ENCODE results near the gene PICK1.

The PICK1 gene

GRCh38 chr22:38056969-38057891 is at the start of gene PICK1:
Gene PICK1, plus strand, starts transcription at chr22:38057404. Its CDS starts 406 bp downstream, at chr22:38057810.
- DNase-seq (ENCODE audit: low read depth in 2 of 2): peak; percentile 57 to 73

- DNase-seq (ENCODE audit: low read depth in 2 of 2): no peak
Measured at GRCh38 chr22:38009000-38009806, 48.0 kb upstream of the PICK1 start.

- no peak for DNase-seq (ENCODE audit: low read depth in 2 of 2)
Measured at GRCh38 chr22:38012604-38013072, 44.6 kb upstream of the PICK1 start.

- no peak for DNase-seq (ENCODE audit: low read depth in 2 of 2)
Measured at GRCh38 chr22:38014083-38014482, 43.1 kb upstream of the PICK1 start.

- DNase-seq (ENCODE audit: low read depth in 2 of 2): no peak
Measured at GRCh38 chr22:38016182-38017151, 40.7 kb upstream of the PICK1 start.

GRCh38 chr22:38017272-38017920 is 39.8 kb upstream of the PICK1 start:
- no peak for DNase-seq (ENCODE audit: low read depth in 2 of 2)

- DNase-seq (ENCODE audit: low read depth in 2 of 2): no peak
Measured at GRCh38 chr22:38017939-38018885, 39.0 kb upstream of the PICK1 start.

GRCh38 chr22:38018938-38019827 is 38.0 kb upstream of the PICK1 start:
- no peak for DNase-seq (ENCODE audit: low read depth in 2 of 2)

- DNase-seq (ENCODE audit: low read depth in 2 of 2): no peak
Measured at GRCh38 chr22:38021206-38021605, 36.0 kb upstream of the PICK1 start.

- no peak for DNase-seq (ENCODE audit: low read depth in 2 of 2)
Measured at GRCh38 chr22:38023045-38023444, 34.2 kb upstream of the PICK1 start.

GRCh38 chr22:38025514-38025913 is 31.7 kb upstream of the PICK1 start:
- no peak for DNase-seq (ENCODE audit: low read depth in 2 of 2)

- no peak for DNase-seq (ENCODE audit: low read depth in 2 of 2)
Measured at GRCh38 chr22:38026130-38027111, 30.8 kb upstream of the PICK1 start.

- no peak for DNase-seq (ENCODE audit: low read depth in 2 of 2)
Measured at GRCh38 chr22:38027487-38027886, 29.7 kb upstream of the PICK1 start.

- no peak for DNase-seq (ENCODE audit: low read depth in 2 of 2)
Measured at GRCh38 chr22:38028344-38029130, 28.7 kb upstream of the PICK1 start.

GRCh38 chr22:38029370-38029769 is 27.8 kb upstream of the PICK1 start:
- no peak for DNase-seq (ENCODE audit: low read depth in 2 of 2)

- no peak for DNase-seq (ENCODE audit: low read depth in 2 of 2)
Measured at GRCh38 chr22:38029901-38030300, 27.3 kb upstream of the PICK1 start.

Measured in activated CD4-positive, alpha-beta T cell treated with anti-CD3 and anti-CD28 coated beads for 24 hours (primary cell).